ENCODE data around the gene PSG11.
"Not testable (repeated sequence)": the region's sequence is repeated elsewhere in the genome, so short reads cannot be mapped to it uniquely, and the experiment has no call there.

DNA sequence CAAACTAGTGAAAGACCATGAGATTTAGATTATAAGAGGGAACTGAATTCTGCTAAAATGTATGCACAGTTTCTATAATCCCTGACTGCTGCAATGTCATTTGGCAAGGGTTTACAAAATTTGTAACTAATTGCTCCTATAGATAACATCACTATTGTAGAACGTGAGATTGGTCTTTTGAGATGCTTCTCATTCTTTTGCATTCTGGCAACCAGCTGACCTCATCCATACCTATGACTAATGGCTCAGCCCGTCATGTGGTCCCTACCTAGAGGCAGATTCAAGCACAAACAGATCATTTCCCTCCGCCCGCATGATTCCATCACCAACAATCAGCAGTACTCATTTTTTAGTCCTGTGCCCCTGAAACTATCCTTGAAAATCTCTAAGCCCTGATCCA is 4.2 kb downstream of the PSG11 start:
- TF ChIP-seq, protein P1, sequence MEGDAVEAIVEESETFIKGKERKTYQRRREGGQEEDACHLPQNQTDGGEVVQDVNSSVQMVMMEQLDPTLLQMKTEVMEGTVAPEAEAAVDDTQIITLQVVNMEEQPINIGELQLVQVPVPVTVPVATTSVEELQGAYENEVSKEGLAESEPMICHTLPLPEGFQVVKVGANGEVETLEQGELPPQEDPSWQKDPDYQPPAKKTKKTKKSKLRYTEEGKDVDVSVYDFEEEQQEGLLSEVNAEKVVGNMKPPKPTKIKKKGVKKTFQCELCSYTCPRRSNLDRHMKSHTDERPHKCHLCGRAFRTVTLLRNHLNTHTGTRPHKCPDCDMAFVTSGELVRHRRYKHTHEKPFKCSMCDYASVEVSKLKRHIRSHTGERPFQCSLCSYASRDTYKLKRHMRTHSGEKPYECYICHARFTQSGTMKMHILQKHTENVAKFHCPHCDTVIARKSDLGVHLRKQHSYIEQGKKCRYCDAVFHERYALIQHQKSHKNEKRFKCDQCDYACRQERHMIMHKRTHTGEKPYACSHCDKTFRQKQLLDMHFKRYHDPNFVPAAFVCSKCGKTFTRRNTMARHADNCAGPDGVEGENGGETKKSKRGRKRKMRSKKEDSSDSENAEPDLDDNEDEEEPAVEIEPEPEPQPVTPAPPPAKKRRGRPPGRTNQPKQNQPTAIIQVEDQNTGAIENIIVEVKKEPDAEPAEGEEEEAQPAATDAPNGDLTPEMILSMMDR (IDR thresholded peaks at IDR 0.05) = not testable (repeated sequence)
- not testable (repeated sequence) for TF ChIP-seq POLR2A (IDR thresholded peaks at IDR 0.05)

Data from breast epithelium (tissue), 3 donors.